IgD-negative memory B cell (primary cell): ENCODE measurements around the gene GRAP2. TPM values are rescaled to one million over a fixed set of nuclear protein-coding genes. Genes with fewer than 3 reads are reported as not detected.

Experiments
- H3K27ac Mint-ChIP-seq, 3 donors: one replicate each; pipeline ENCODE4 v1.8.0; 2020 to 2022; ENCODE audit warnings: mild to moderate bottlenecking in 3 of 3, mixed read lengths in 3 of 3, moderate library complexity in 1 of 3
- H3K27me3 Mint-ChIP-seq: one replicate; pipeline ENCODE4 v1.8.0; 2021; ENCODE audit warnings: mixed read lengths
- H3K36me3 Mint-ChIP-seq: one replicate; pipeline ENCODE4 v1.8.0; 2020; ENCODE audit warnings: mild to moderate bottlenecking, mixed read lengths
- H3K4me1 Mint-ChIP-seq, 3 donors: one replicate each; pipeline ENCODE4 v1.8.0; 2020 to 2022; ENCODE audit warnings: mixed read lengths in 3 of 3, mild to moderate bottlenecking in 1 of 3
- H3K4me3 Mint-ChIP-seq, 4 donors: one replicate each; pipeline ENCODE4 v1.8.0; 2020 to 2022; ENCODE audit warnings: mild to moderate bottlenecking in 4 of 4, mixed read lengths in 4 of 4, moderate library complexity in 3 of 4
- H3K9me3 Mint-ChIP-seq, 3 donors: one replicate each; pipeline ENCODE4 v1.8.0; 2020 to 2021; ENCODE audit warnings: mixed read lengths in 3 of 3, mild to moderate bottlenecking in 1 of 3
- polyA plus RNA-seq: library from polyadenylated mRNA; unstranded; fragments of 300-500 nt; fragmentation: Illumina TruSeq; gene quantifications from one replicate; pipeline ENCODE4 v1.2.3, GENCODE V29; 2021

Gene GRAP2
- polyA plus RNA-seq, 1 donor from 2014 or later = 11.8 TPM

- Mint-ChIP-seq H3K27me3 (peaks cover 3% of the 10 kb centered on the region), H3K36me3 (peaks cover 3% of the 10 kb centered on the region), H3K27ac (no peak overlapping the region), H3K4me1 (peaks cover 0 to 8% (median under 1%) of the 10 kb centered on the region in 3 donors), H3K4me3 (peak overlapping the region in 2 of 4 donors; percentile 24 to 70), H3K9me3 (no peaks in the 10 kb centered on the region)
These were observed 25.2 kb downstream of the GRAP2 start for GRCh38 chr22:39925909-39926679.

DNA sequence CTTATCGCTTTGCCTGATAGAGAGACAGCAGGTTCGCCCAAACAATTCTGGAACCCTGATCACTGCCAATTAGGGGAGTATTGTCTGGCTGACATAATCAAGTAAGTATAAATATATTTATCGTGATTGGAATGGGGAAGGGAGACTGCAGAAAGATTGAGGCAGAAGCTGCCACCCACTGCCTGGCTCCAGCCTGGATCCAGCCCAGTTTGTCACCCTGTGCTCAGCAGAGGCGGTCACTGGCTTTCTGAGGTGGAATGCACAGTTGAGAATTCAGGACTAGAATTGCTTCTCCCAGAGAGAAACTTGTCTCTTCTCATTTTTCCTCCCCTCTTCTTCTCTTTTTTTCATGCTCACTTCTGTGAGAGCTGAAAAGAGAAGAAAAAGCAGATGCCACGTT, 25.9 kb downstream of the GRAP2 start:
- Mint-ChIP-seq H3K4me3 (peak overlapping the region in 1 of 4 donors; percentile 70), H3K36me3 (peaks cover 3% of the 10 kb centered on the region), H3K27ac (no peak overlapping the region), H3K4me1 (peaks cover 0 to 8% (median 0%) of the 10 kb centered on the region in 3 donors), H3K9me3 (no peaks in the 10 kb centered on the region), H3K27me3 (peaks cover 3% of the 10 kb centered on the region)

- Mint-ChIP-seq H3K4me3 (peak overlapping the region in 1 of 4 donors; percentile 39), H3K4me1 (peaks cover 0 to 5% (median 0%) of the 10 kb centered on the region in 3 donors), H3K36me3 (no peaks in the 10 kb centered on the region), H3K27me3 (no peaks in the 10 kb centered on the region), H3K9me3 (no peaks in the 10 kb centered on the region), H3K27ac (no peak overlapping the region)
These were observed 26.7 kb downstream of the GRAP2 start for GRCh38 chr22:39927544-39927943.

- no peaks in the 10 kb centered on the region for H3K9me3 Mint-ChIP-seq
- H3K27ac Mint-ChIP-seq = no peak overlapping the region
- no peaks in the 10 kb centered on the region for H3K36me3 Mint-ChIP-seq
- H3K4me1 Mint-ChIP-seq = peaks cover 7 to 11% (median 10%) of the 10 kb centered on the region in 3 donors
- no peak overlapping the region for H3K4me3 Mint-ChIP-seq
- H3K27me3 Mint-ChIP-seq = no peaks in the 10 kb centered on the region
These were observed 27.9 kb downstream of the GRAP2 start for GRCh38 chr22:39928536-39929520.

GRCh38 chr22:39931251-39931650, 30.4 kb downstream of the GRAP2 start:
- H3K9me3 Mint-ChIP-seq = no peaks in the 10 kb centered on the region
- H3K27ac Mint-ChIP-seq = no peak overlapping the region
- no peaks in the 10 kb centered on the region for H3K36me3 Mint-ChIP-seq
- H3K4me3 Mint-ChIP-seq = no peak overlapping the region
- no peaks in the 10 kb centered on the region for H3K27me3 Mint-ChIP-seq
- peaks cover 20 to 27% (median 21%) of the 10 kb centered on the region in 3 donors for H3K4me1 Mint-ChIP-seq

DNA sequence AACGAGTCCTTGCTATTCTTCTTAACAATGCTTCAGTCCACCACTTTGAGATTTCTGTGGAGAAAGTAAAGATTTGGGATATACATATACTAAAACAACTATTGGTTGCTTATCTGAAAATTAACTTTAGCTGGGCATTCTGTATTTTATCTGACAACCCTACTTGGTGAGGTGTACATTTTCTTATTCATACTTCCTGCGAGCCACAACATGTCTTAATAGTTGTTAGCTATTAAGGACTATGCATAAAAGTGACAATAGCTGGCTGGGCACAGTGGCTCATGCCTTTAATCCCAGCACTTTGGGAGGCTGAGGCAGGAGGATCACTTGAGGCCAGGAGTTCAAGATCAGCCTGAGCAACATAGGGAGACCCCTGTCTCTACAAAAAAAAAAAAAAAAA, 31.3 kb downstream of the GRAP2 start:
- Mint-ChIP-seq H3K27me3 (no peaks in the 10 kb centered on the region), H3K4me1 (peaks cover 27 to 31% (median 30%) of the 10 kb centered on the region in 3 donors), H3K9me3 (no peaks in the 10 kb centered on the region), H3K27ac (peak overlapping the region in 1 of 3 donors; percentile 9), H3K4me3 (no peak overlapping the region), H3K36me3 (no peaks in the 10 kb centered on the region)

DNA sequence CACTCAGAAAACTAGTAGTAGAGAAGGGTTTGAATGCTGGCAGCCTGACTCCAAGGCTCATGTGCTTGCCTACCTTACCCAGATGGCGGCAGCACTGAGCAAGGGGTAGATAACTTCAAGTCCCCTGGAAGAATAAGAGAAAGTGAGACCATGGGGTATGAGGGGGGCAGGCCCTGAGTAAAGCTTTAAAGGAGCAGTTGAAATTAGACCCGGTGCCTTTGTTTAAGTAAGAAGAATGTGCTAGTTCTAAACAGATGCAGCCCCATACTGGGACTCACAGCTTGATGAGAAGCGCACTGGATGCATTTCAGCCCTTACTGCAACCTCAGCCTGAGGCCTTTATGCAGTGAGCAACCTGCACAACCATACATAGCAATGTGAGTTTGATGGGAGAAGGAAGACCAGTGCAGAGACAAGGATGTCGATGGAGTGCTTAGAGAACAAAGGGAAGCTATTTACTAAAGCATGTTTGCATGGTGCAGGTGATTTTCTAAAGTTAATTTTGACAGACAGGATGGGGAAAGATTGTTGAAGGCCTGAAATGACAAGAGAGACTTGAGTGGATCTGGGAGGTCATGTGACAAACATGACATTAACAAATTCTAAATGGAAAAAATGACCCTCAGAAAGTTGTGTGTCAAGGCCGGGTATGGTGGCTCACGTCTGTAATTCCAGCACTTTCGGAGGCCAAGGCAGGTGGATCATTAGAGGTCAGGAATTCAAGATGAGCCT, 32.2 kb downstream of the GRAP2 start:
- no peaks in the 10 kb centered on the region for H3K27me3 Mint-ChIP-seq
- H3K36me3 Mint-ChIP-seq = no peaks in the 10 kb centered on the region
- H3K27ac Mint-ChIP-seq = peak overlapping the region in 2 of 3 donors; percentile 47 to 95
- H3K9me3 Mint-ChIP-seq = no peaks in the 10 kb centered on the region
- peak overlapping the region in 2 of 4 donors; percentile 67 to 77 for H3K4me3 Mint-ChIP-seq
- H3K4me1 Mint-ChIP-seq = peaks cover 27 to 34% (median 31%) of the 10 kb centered on the region in 3 donors

DNA sequence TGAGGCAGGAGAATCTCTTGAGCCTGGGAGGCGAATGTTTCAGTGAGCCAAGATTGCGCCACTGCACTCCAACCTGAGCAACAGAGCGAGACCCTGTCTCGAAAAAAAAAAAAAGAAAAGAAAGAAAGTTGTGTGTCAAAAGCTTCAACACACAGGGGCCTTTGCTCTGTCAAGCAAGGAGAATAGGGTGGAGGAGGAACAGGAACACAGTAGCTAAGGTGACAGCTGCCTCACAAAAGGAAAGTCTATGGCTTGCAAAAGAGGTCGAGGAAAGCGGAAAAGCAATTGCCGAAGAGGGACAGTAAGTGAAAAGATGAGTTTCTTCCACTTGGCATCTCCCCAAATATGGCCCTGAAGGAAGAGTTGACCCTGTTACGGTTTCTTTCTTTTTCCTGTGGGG, 32.9 kb downstream of the GRAP2 start:
- peaks cover 27 to 34% (median 31%) of the 10 kb centered on the region in 3 donors for H3K4me1 Mint-ChIP-seq
- peak overlapping the region in 2 of 3 donors; percentile 86 to 95 for H3K27ac Mint-ChIP-seq
- no peaks in the 10 kb centered on the region for H3K27me3 Mint-ChIP-seq
- no peaks in the 10 kb centered on the region for H3K36me3 Mint-ChIP-seq
- peak overlapping the region in 2 of 4 donors; percentile 42 to 67 for H3K4me3 Mint-ChIP-seq
- H3K9me3 Mint-ChIP-seq = no peaks in the 10 kb centered on the region

DNA sequence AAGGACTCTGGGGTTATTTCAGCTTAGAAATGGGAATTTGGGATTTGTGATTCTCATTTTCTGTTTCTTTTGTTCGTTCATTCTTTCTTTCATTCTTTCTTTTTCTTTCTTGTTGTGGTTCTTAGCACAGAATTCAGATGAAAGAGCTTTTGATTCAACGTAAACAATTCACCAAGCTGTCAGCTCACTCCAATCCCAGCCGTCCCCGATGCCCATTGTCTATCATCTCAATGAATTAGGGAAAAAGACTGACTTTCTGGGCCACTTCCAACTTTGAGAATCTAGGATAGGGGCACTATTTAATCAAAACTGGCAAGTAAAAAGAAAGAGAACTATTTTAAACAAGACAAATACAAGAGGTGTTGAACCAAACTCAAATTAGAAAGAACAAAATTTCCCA, 34.2 kb downstream of the GRAP2 start:
- Mint-ChIP-seq H3K27me3 (no peaks in the 10 kb centered on the region), H3K36me3 (no peaks in the 10 kb centered on the region), H3K9me3 (no peaks in the 10 kb centered on the region), H3K4me3 (no peak overlapping the region), H3K27ac (peak overlapping the region in 1 of 3 donors; percentile 2), H3K4me1 (peaks cover 27 to 34% (median 31%) of the 10 kb centered on the region in 3 donors)

DNA sequence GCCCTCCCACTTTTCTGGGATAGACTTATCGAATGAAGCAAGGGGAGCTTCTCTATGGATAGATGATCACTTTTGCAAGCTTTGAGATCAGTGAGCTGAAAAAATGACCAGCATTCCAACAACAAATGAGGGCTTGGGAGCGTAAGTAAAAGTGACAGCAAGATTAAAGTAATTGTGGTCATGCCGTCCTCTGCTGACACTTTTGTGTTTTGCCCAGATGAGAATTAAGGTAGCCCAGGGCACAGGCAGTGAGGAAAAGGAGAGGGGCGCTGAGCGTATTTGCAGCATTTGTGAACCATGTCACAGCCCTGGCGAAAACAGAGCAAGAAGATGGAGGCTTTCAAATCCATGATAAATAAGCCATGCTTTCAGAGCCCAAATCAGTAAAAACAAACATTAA, 34.7 kb downstream of the GRAP2 start:
- H3K27me3 Mint-ChIP-seq = no peaks in the 10 kb centered on the region
- peak overlapping the region in 1 of 3 donors; percentile 79 for H3K27ac Mint-ChIP-seq
- H3K36me3 Mint-ChIP-seq = no peaks in the 10 kb centered on the region
- H3K9me3 Mint-ChIP-seq = no peaks in the 10 kb centered on the region
- H3K4me3 Mint-ChIP-seq = peak overlapping the region in 2 of 4 donors; percentile 53 to 75
- peaks cover 31 to 36% (median 35%) of the 10 kb centered on the region in 3 donors for H3K4me1 Mint-ChIP-seq

GRCh38 chr22:39936523-39937145, 35.8 kb downstream of the GRAP2 start:
- Mint-ChIP-seq H3K27ac (peak overlapping the region in 2 of 3 donors; percentile 73 to 79), H3K4me3 (peak overlapping the region in 2 of 4 donors; percentile 75 to 77), H3K9me3 (no peaks in the 10 kb centered on the region), H3K4me1 (peaks cover 34 to 40% (median 40%) of the 10 kb centered on the region in 3 donors), H3K36me3 (no peaks in the 10 kb centered on the region), H3K27me3 (no peaks in the 10 kb centered on the region)

GRCh38 chr22:39937906-39938305, 37.0 kb downstream of the GRAP2 start:
- H3K27me3 Mint-ChIP-seq = no peaks in the 10 kb centered on the region
- peaks cover 35 to 39% (median 39%) of the 10 kb centered on the region in 3 donors for H3K4me1 Mint-ChIP-seq
- H3K9me3 Mint-ChIP-seq = no peaks in the 10 kb centered on the region
- no peaks in the 10 kb centered on the region for H3K36me3 Mint-ChIP-seq
- H3K27ac Mint-ChIP-seq = peak overlapping the region in 2 of 3 donors; percentile 6 to 77
- no peak overlapping the region for H3K4me3 Mint-ChIP-seq

- Mint-ChIP-seq H3K9me3 (no peaks in the 10 kb centered on the region), H3K27ac (peak overlapping the region in 1 of 3 donors; percentile 77), H3K36me3 (no peaks in the 10 kb centered on the region), H3K4me3 (no peak overlapping the region), H3K4me1 (peaks cover 30 to 35% (median 34%) of the 10 kb centered on the region in 3 donors), H3K27me3 (no peaks in the 10 kb centered on the region)
These were observed 37.7 kb downstream of the GRAP2 start for GRCh38 chr22:39938509-39939111.

DNA sequence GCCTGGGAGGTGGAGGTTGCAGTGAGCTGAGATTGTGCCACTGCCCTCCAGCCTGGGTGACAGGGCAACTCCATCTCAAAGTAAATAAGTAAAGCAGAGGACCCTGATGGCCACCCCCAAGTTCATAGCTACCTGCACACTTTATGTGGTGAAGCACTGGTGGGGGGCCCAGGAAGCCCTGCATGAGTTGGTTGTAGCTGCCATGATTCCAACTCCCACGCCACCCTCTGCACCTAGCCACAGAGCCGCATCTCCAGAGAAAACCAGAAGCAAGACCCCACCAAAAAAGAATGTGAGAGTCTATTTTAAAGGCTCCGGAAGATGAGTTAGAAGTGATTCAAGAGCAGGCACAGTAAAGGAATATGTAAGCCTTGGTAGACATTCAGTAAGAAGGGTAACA, 38.9 kb downstream of the GRAP2 start:
- Mint-ChIP-seq H3K4me3 (no peak overlapping the region), H3K27me3 (no peaks in the 10 kb centered on the region), H3K9me3 (no peaks in the 10 kb centered on the region), H3K4me1 (peaks cover 24 to 28% (median 25%) of the 10 kb centered on the region in 3 donors), H3K27ac (peak overlapping the region in 1 of 3 donors; percentile 27), H3K36me3 (no peaks in the 10 kb centered on the region)
